Skeletal muscle satellite cell (primary cell): ENCODE results near the gene DEPDC5.

ENCODE experiments used
- H3K27me3 ChIP-seq: 2 replicates; pipeline ENCODE4 v1.7.0; 2013; ENCODE audit warnings: low read length; ENCODE audit not compliant: control insufficient read depth, insufficient read depth
- H3K36me3 ChIP-seq: 2 replicates; pipeline ENCODE4 v1.7.0; 2013; ENCODE audit warnings: mild to moderate bottlenecking, control low read depth, low read length; ENCODE audit not compliant: insufficient read depth
- H3K4me1 ChIP-seq: 2 replicates; pipeline ENCODE4 v1.7.0; 2013; ENCODE audit warnings: low read length; ENCODE audit not compliant: control insufficient read depth, insufficient read depth
- H3K4me2 ChIP-seq: 2 replicates; pipeline ENCODE4 v1.7.0; 2013; ENCODE audit warnings: mild to moderate bottlenecking, low read length
- H3K4me3 ChIP-seq: 2 replicates; pipeline ENCODE4 v1.7.0; 2013; ENCODE audit warnings: low read length
- H3K9ac ChIP-seq: 2 replicates; pipeline ENCODE4 v1.7.0; 2013; ENCODE audit warnings: mild to moderate bottlenecking, low read depth, low read length, moderate library complexity
- H3K9me3 ChIP-seq: replicated peaks from 2 replicates; pipeline ENCODE4 v1.7.0; 2013; ENCODE audit warnings: mild to moderate bottlenecking, control low read depth, low read length

The DEPDC5 gene

DNA sequence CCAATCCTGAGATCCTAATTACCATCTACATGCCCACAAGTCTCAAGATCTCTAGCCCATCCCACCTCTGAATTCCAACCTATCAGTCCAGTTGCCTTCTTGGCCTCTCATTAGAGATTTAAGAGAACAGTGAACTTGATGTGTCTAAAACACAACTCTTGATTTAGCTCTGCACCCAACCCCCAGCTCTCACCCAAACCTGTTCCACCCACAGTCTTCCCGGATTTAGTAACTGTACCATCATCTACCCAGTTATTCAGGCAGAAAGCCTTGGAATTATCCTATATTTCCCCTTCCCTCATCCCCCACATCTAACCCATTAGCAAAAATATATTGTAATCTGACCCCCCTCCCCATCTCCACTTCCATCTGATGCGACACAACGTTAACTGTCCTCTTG lies 166.5 kb downstream of the DEPDC5 start:
- no peak overlapping the region for H3K4me3 ChIP-seq
- no peak overlapping the region for H3K4me2 ChIP-seq
- H3K27me3 ChIP-seq, result peaks cover 3% of the 10 kb centered on the region
- no peaks in the 10 kb centered on the region for H3K9me3 ChIP-seq
- no peaks in the 10 kb centered on the region for H3K36me3 ChIP-seq
- no peaks in the 10 kb centered on the region for H3K4me1 ChIP-seq
- no peak overlapping the region for H3K9ac ChIP-seq

DNA sequence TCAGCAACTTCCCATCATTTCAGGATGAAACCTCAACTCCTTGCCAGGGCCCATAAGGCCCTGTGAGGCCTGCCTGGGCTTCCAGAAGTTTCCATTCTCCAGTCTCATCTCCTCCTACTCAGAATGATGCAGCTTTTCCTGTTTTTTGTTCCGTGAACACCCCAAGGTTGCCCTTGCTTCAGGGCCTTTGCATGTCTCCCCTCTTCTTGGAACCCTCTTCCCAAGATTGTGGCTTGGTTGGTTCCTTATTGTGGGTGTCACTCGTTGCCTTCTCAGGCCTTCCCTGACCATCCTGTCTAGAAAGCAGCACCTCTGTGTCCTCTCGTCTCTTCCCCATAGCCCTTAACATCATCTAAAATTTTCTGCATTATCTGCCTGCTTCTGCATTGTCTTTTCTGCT lies 167.3 kb downstream of the DEPDC5 start:
- no peak overlapping the region for H3K4me3 ChIP-seq
- no peak overlapping the region for H3K9ac ChIP-seq
- H3K36me3 ChIP-seq, result no peaks in the 10 kb centered on the region
- peaks cover 8% of the 10 kb centered on the region for H3K27me3 ChIP-seq
- H3K9me3 ChIP-seq, result no peaks in the 10 kb centered on the region
- H3K4me2 ChIP-seq, result no peak overlapping the region
- no peaks in the 10 kb centered on the region for H3K4me1 ChIP-seq

DNA sequence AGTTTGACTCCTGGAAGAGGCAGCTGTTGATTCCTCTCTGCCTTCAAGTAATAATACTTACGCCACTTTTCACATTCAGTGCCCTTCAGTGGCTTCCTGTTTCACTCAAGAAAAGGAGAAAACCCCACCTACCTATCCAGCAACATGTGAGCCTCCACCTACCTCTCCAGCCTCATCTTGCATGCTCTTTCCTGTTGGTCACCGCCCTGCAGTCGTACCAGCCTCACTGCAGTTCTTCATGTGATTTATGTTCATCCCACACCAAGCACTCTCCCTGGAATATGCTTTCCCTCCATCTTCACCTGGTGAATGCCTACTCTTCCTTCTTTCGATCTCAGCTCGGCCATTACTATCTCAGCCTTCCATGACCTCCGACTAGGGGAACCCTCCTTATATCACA lies 168.7 kb downstream of the DEPDC5 start:
- no peak overlapping the region for H3K4me2 ChIP-seq
- no peaks in the 10 kb centered on the region for H3K4me1 ChIP-seq
- peaks cover 12% of the 10 kb centered on the region for H3K27me3 ChIP-seq
- H3K4me3 ChIP-seq, result no peak overlapping the region
- no peaks in the 10 kb centered on the region for H3K9me3 ChIP-seq
- H3K9ac ChIP-seq, result no peak overlapping the region
- H3K36me3 ChIP-seq, result no peaks in the 10 kb centered on the region

DNA sequence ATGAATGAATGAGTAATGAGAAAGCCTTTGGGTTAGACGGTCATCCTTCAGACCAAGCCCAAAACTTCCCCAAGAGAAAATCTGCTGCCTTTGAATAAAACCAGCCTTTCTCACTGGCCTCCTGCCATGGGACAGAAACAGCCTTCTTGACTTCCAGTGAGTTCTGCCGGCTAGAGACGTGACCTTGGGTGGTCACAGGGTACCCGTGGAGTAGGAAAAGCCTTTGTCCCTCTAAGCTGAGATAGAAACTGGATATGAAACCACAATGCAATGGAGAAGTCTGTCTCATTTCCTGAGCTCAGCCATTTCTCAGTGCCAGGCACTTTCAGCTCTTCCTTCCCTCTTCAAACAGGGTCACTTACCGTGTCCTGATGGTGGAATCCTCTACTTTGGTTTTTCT lies 169.3 kb downstream of the DEPDC5 start:
- H3K9me3 ChIP-seq, result no peaks in the 10 kb centered on the region
- no peak overlapping the region for H3K4me2 ChIP-seq
- no peaks in the 10 kb centered on the region for H3K4me1 ChIP-seq
- no peak overlapping the region for H3K4me3 ChIP-seq
- H3K9ac ChIP-seq, result no peak overlapping the region
- peaks cover 12% of the 10 kb centered on the region for H3K27me3 ChIP-seq
- no peaks in the 10 kb centered on the region for H3K36me3 ChIP-seq

DNA sequence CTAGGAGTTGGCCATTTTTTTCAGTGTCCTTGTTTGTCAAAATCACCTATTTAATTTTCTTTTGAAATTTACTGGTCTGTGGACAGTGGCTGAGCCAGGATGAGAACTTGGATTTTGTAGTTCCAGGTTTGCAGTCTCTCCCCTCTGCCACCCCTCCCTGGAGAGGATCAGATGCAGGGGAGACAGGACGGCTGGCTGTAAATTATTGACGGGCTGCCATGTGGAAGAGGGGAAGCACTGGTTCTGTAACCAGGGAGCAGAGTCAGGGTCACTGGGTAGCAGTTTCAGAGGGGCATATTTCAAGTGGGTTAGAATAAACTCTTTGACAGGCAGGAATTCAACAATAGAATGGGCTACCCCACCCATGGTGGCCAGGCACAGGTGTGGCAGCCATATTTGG lies 169.9 kb downstream of the DEPDC5 start:
- H3K9ac ChIP-seq, result no peak overlapping the region
- no peaks in the 10 kb centered on the region for H3K4me1 ChIP-seq
- H3K9me3 ChIP-seq, result no peaks in the 10 kb centered on the region
- H3K4me2 ChIP-seq, result no peak overlapping the region
- no peak overlapping the region for H3K4me3 ChIP-seq
- no peaks in the 10 kb centered on the region for H3K36me3 ChIP-seq
- peaks cover 12% of the 10 kb centered on the region for H3K27me3 ChIP-seq

DNA sequence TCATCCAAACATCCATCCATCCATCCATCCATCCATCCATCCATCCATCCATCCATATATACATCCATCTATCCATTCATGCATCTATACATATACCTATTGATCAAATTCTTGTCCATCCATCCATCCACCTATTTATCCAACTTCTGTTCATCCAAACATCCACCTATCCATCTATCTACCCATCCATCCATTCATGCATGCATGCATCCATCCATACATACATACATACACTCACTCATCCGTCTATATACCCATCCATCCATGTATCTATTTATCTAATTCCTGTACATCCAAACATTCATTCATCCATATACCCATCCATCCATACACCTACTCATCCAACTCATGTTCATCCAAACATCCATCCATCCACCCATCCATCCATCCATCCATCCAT lies 171.2 kb downstream of the DEPDC5 start:
- Histone ChIP-seq H3K36me3 (no peaks in the 10 kb centered on the region), H3K4me3 (no peak overlapping the region), H3K27me3 (peaks cover 12% of the 10 kb centered on the region)

DNA sequence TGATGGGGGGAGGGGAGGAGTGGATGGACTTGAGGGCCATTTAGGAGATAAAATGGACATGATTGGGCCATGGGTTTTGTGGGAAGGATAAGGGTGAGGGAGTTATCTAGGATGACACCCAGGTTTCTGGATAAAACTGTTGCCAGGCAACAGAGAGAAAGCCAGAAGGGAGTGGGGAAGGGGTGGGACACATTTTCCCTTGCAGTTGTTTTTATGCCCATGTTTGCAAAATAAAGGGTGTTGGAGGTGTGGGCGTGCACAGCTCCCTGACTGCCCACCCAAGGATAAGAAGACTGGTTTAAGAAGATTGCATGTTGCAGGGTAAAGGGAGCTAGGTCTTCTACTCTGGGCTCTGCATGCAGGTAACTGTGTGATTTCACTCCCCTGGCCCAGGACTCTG lies 172.2 kb downstream of the DEPDC5 start:
- Histone ChIP-seq H3K4me3 (no peak overlapping the region), H3K9me3 (no peaks in the 10 kb centered on the region), H3K36me3 (no peaks in the 10 kb centered on the region), H3K27me3 (peaks cover 12% of the 10 kb centered on the region), H3K4me1 (no peaks in the 10 kb centered on the region), H3K9ac (no peak overlapping the region), H3K4me2 (no peak overlapping the region)

More for the DNA sequence above, 171.2 kb downstream of the DEPDC5 start:
- H3K4me2 ChIP-seq, result no peak overlapping the region
- H3K9ac ChIP-seq, result no peak overlapping the region
- H3K9me3 ChIP-seq, result no peaks in the 10 kb centered on the region
- H3K4me1 ChIP-seq, result no peaks in the 10 kb centered on the region

DNA sequence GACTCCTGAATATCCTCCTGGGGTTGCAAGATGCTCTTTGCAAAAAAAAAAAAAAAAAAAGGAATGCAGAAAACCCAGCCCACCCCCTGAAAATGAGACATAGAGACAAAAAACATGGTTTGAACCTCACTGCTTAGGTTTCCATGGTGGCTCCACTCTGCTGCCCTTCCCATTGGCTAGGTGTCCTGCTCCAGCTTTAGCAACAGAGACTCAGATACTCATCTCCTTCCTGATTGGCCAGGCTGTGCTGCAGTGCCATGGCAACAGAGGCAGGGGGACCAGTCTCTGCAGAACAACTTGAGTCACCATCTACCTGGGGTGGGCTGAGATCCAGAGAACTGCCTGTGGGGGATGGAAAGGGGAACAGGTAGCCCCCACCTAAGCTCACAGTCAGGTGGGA lies 173.2 kb downstream of the DEPDC5 start:
- H3K4me3 ChIP-seq, result no peak overlapping the region
- no peaks in the 10 kb centered on the region for H3K9me3 ChIP-seq
- H3K36me3 ChIP-seq, result no peaks in the 10 kb centered on the region
- H3K9ac ChIP-seq, result no peak overlapping the region
- H3K4me2 ChIP-seq, result no peak overlapping the region
- H3K4me1 ChIP-seq, result no peaks in the 10 kb centered on the region
- H3K27me3 ChIP-seq, result peaks cover 12% of the 10 kb centered on the region

DNA sequence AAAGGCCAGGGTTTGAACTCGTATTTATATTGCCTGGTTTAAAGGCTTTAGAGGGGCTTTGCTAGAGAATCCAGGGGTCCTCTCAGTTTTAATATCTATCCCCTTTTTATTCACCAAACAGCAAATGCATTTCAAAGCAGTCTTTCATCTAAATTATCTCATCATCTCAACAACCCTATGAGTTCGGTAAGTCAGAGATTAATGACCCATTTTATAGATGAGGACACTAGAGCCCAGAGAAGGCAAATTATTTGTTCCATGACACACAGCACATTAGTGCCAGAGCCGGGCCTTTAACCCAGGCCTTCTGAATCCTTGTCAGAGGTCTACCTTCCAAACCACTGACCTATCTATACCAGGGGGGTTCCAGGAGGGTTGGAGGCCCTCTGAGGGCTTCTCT lies 173.7 kb downstream of the DEPDC5 start:
- Histone ChIP-seq H3K9me3 (no peaks in the 10 kb centered on the region), H3K36me3 (no peaks in the 10 kb centered on the region), H3K4me1 (no peaks in the 10 kb centered on the region), H3K27me3 (peaks cover 12% of the 10 kb centered on the region), H3K9ac (no peak overlapping the region), H3K4me2 (no peak overlapping the region), H3K4me3 (no peak overlapping the region)

DNA sequence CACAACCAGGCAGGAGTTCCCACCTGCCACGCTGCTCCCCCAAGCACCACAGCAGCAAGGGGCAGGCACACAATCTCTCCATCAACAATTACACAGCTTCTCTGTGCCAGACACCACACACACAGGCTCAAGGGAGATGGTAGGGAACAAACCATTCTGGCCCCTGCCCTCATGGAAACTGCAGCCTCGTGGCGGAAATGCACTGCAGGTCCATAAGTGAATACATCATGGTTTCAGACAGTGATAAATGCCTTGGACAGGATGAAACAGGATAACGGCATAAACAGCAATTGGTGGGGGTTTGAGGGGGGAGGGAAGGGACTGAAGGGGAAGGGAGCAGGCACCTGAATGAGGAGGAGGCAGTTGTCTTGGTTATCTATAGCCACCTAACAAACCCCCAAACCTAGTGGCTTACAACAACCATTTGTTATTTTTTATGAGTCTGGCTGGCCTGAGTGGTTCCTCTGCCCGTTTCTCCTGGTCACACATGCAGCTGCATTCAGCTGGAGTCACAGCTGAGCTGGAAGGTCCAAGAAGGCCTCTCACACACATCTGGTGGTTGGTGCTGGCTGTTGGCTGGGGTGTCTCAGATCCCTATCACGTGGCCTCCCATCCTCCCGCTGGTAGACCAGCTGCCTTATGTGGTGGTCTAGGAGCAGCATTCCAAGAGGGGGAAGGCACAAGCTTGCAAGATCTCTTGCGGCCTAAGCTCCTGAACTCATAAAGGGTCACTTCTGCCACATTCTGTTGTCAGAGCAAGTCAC lies 175.5 kb downstream of the DEPDC5 start:
- H3K9me3 ChIP-seq, result no peaks in the 10 kb centered on the region
- no peak overlapping the region for H3K4me3 ChIP-seq
- H3K36me3 ChIP-seq, result no peaks in the 10 kb centered on the region
- H3K9ac ChIP-seq, result no peak overlapping the region
- H3K27me3 ChIP-seq, result peaks cover 27% of the 10 kb centered on the region
- no peaks in the 10 kb centered on the region for H3K4me1 ChIP-seq
- H3K4me2 ChIP-seq, result no peak overlapping the region

DNA sequence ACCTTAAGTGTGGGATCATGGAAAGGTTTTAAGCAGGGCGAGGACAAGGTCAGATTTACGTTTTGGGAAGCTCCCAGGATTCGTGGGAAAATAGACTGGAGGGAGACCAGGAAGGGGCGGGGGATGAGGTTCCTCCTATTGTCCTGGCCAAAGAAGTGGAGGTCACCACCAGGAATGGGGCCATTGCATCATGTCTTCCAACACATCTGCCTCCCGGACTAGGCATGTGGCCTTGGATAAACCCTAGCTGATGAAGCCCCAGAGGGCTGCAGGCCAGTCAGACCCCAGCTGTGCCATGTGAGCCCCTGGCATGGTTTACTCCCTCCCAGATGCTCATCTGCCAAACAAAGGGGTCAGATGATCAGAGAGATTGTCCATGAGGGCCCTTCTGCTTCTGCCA lies 179.0 kb downstream of the DEPDC5 start:
- no peak overlapping the region for H3K4me3 ChIP-seq
- no peaks in the 10 kb centered on the region for H3K36me3 ChIP-seq
- no peaks in the 10 kb centered on the region for H3K9me3 ChIP-seq
- no peaks in the 10 kb centered on the region for H3K4me1 ChIP-seq
- H3K4me2 ChIP-seq, result no peak overlapping the region
- H3K27me3 ChIP-seq, result peaks cover 29% of the 10 kb centered on the region
- H3K9ac ChIP-seq, result no peak overlapping the region

DNA sequence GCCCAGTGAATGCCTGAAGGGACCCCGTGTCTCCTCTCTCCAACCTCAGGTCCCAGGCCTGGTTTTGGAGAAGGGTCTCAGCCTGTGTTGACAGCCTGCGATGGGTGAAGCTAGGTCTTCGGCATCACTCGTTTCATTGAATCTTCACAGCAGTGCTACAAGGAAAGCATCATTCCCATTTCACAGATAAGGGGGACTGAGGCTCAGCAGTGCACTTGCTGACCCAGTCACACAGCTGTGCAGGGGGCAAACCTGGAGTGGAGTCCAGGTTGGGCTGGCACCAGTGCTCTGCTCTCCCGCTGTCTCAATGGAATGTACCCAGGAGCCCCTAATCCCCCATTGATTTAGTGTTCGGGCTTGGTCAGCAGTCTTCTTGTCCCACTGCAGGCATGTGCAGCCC lies 179.6 kb downstream of the DEPDC5 start:
- no peaks in the 10 kb centered on the region for H3K36me3 ChIP-seq
- peaks cover 30% of the 10 kb centered on the region for H3K27me3 ChIP-seq
- no peaks in the 10 kb centered on the region for H3K9me3 ChIP-seq
- no peak overlapping the region for H3K4me3 ChIP-seq
- H3K4me2 ChIP-seq, result no peak overlapping the region
- H3K4me1 ChIP-seq, result no peaks in the 10 kb centered on the region
- no peak overlapping the region for H3K9ac ChIP-seq
